DOHH2 (cell line): ENCODE data around the gene RHOD.
A peak's percentile ranks its signal among the peaks of the same experiment; 100 is the strongest.

Experiments
- H3F3A ChIP-seq: fragments of 200-600 bp; sonication (generic), shearing (Covaris generic); 2 replicates; pipeline ENCODE4 v1.6.0; 2016; ENCODE audit warnings: antibody characterized with exemption, mild to moderate bottlenecking; ENCODE audit not compliant: control insufficient read depth, insufficient read depth
- H3K27ac ChIP-seq: fragments of 200-600 bp; sonication (generic); 2 replicates; pipeline ENCODE4 v1.5.1; 2014; ENCODE audit warnings: low read depth, mild to moderate bottlenecking, low read length, moderate library complexity
- H3K27me3 ChIP-seq: fragments of 200-600 bp; sonication (generic); 2 replicates; pipeline ENCODE4 v1.6.1; 2014; ENCODE audit warnings: mild to moderate bottlenecking, low read length, mixed read lengths; ENCODE audit not compliant: control insufficient read depth
- H3K36me3 ChIP-seq: fragments of 200-600 bp; sonication (generic); 2 replicates; pipeline ENCODE4 v1.6.1; 2014; ENCODE audit warnings: mild to moderate bottlenecking, low read length, moderate library complexity, mixed read lengths; ENCODE audit not compliant: control insufficient read depth
- H3K4me1 ChIP-seq: fragments of 200-600 bp; sonication (generic); 2 replicates; pipeline ENCODE4 v1.6.1; 2014; ENCODE audit warnings: mild to moderate bottlenecking, low read length, mixed read lengths; ENCODE audit not compliant: control insufficient read depth
- H3K4me2 ChIP-seq: fragments of 200-600 bp; sonication (generic); 2 replicates; pipeline ENCODE4 v1.6.0; 2014; ENCODE audit warnings: mild to moderate bottlenecking, low read length, moderate library complexity
- H3K4me3 ChIP-seq: fragments of 200-600 bp; sonication (generic); 2 replicates; pipeline ENCODE4 v1.5.1; 2014; ENCODE audit warnings: mild to moderate bottlenecking, low read length, mixed read lengths
- H3K79me2 ChIP-seq: fragments of 200-600 bp; sonication (generic); 2 replicates; pipeline ENCODE4 v1.6.1; 2014; ENCODE audit warnings: mild to moderate bottlenecking, low read length, mixed read lengths; ENCODE audit not compliant: control insufficient read depth
- H3K9me2 ChIP-seq: fragments of 200-600 bp; sonication (generic); replicated peaks from 2 replicates; pipeline ENCODE4 v1.6.1; 2014; ENCODE audit warnings: mild to moderate bottlenecking, low read length, mixed read lengths; ENCODE audit not compliant: control insufficient read depth
- H3K9me3 ChIP-seq: fragments of 200-600 bp; sonication (generic); 2 replicates; pipeline ENCODE4 v1.6.1; 2014; ENCODE audit warnings: antibody characterized with exemption, low read length, mixed read lengths; ENCODE audit not compliant: control insufficient read depth, insufficient read depth
- H4K20me1 ChIP-seq: fragments of 200-600 bp; sonication (generic); 2 replicates; pipeline ENCODE4 v1.6.0; 2014; ENCODE audit warnings: low read depth, mild to moderate bottlenecking, antibody characterized with exemption, low read length, moderate library complexity; ENCODE audit not compliant: control insufficient read depth, insufficient read depth
- EZH2phosphoT487 ChIP-seq: fragments of 200-600 bp; sonication (generic); IDR thresholded peaks from 2 replicates; pipeline ENCODE4 v1.6.1; 2017; ENCODE audit warnings: borderline replicate concordance, mild to moderate bottlenecking, antibody characterized with exemption, low read length, moderate library complexity, mixed read lengths
- TF ChIP-seq, protein P1 (sequence below): fragments of 200-600 bp; sonication (generic); IDR thresholded peaks from one replicate; pipeline ENCODE4 v1.5.1; 2014; ENCODE audit warnings: antibody characterized with exemption, mild to moderate bottlenecking, low read depth, low read length; ENCODE audit not compliant: poor library complexity, severe bottlenecking

RHOD gene

DNA sequence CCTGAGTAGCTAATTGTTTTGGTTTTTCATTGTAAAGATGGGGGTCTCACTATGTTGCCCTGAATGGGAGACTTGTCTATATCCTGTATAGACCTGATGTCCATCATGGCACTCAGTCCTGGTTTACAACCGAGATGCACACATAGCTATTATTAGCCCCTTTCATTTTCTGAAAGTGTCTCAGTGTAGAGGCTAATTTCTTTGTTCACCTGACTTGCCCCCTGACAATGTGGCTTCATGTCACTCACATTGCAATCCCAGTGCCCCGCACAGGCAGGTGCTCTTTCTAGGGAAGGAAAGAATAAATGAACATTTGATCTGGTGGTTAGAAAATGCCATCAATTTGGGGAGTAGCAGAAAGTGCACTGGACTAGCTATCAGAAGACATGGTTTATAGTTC, 49.3 kb downstream of the RHOD start:
- H3K79me2 ChIP-seq = no peaks in the 10 kb centered on the region
- no peaks in the 10 kb centered on the region for H3F3A ChIP-seq
- no peak overlapping the region for H3K4me2 ChIP-seq
- no peaks in the 10 kb centered on the region for H3K27me3 ChIP-seq
- H3K9me2 ChIP-seq = no peaks in the 10 kb centered on the region
- TF ChIP-seq, protein P1, sequence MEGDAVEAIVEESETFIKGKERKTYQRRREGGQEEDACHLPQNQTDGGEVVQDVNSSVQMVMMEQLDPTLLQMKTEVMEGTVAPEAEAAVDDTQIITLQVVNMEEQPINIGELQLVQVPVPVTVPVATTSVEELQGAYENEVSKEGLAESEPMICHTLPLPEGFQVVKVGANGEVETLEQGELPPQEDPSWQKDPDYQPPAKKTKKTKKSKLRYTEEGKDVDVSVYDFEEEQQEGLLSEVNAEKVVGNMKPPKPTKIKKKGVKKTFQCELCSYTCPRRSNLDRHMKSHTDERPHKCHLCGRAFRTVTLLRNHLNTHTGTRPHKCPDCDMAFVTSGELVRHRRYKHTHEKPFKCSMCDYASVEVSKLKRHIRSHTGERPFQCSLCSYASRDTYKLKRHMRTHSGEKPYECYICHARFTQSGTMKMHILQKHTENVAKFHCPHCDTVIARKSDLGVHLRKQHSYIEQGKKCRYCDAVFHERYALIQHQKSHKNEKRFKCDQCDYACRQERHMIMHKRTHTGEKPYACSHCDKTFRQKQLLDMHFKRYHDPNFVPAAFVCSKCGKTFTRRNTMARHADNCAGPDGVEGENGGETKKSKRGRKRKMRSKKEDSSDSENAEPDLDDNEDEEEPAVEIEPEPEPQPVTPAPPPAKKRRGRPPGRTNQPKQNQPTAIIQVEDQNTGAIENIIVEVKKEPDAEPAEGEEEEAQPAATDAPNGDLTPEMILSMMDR = no peak
- TF ChIP-seq EZH2phosphoT487 = no peak
- no peak overlapping the region for H3K27ac ChIP-seq
- peaks cover 3% of the 10 kb centered on the region; the same call in 1 of the 2 replicates for H3K4me1 ChIP-seq
- no peak overlapping the region for H3K4me3 ChIP-seq
- no peaks in the 10 kb centered on the region for H3K36me3 ChIP-seq
- no peaks in the 10 kb centered on the region for H4K20me1 ChIP-seq
- H3K9me3 ChIP-seq = no peaks in the 10 kb centered on the region

DNA sequence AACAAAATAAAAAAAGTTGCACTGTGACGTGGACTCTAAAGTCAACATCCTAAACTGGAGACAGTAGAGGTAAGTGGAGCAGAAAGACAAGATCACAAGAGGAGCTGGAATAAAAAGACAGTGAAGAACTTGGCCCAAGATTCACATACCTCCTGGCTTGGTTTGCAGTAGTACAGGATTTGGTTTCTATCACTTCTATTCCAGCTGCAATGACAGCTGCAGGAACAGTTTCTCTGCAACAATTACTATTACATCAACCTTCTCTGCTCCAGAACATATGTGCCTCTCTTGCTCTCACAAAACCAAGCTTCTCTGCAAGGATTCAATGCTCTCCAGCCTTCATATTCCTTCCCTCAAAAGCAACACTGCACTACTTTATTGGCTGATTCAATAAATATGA, 54.6 kb downstream of the RHOD start:
- Histone ChIP-seq H3K27me3 (peaks cover 27% of the 10 kb centered on the region), H3K27ac (no peak overlapping the region), H3K36me3 (no peaks in the 10 kb centered on the region), H3K9me2 (no peaks in the 10 kb centered on the region), H3K79me2 (no peaks in the 10 kb centered on the region), H3K4me2 (no peak overlapping the region), H3K4me3 (no peak overlapping the region), H3K9me3 (no peaks in the 10 kb centered on the region), H3K4me1 (peaks cover 17% of the 10 kb centered on the region), H3F3A (peaks cover 5% of the 10 kb centered on the region), H4K20me1 (no peaks in the 10 kb centered on the region)
- TF ChIP-seq, protein P1 = no peak
- TF ChIP-seq EZH2phosphoT487 = no peak

DNA sequence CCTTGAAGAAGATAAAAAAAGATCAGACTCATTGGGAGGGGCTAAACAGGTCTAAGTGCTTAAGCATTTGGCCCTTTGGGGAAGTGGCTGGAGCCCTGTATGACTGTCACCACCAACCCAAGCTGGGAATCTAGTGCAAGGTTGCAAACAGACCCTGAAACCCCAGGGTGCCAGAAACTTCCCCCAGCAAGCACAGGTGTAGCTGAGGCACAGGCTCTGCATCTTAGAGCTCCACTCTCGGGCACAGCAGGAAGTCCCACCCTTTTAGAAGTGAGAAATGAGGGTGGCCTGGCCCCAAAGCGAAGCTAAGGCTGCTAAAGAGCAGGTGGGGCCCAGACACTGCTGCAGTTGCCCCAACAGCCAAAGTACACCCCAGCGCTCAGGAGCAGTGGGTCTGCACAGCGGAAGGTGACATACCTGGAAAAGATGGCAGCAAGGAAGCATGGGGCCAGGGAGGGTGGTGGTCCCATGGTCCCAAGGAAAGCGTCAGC, 56.6 kb downstream of the RHOD start:
- Histone ChIP-seq H4K20me1 (no peaks in the 10 kb centered on the region), H3K4me2 (peak overlapping the region; percentile 43), H3K27me3 (peaks cover 39% of the 10 kb centered on the region), H3K27ac (no peak overlapping the region), H3K9me3 (no peaks in the 10 kb centered on the region), H3K4me3 (no peak overlapping the region), H3K36me3 (no peaks in the 10 kb centered on the region), H3K9me2 (no peaks in the 10 kb centered on the region), H3F3A (peaks cover 14% of the 10 kb centered on the region), H3K4me1 (peaks cover 24% of the 10 kb centered on the region), H3K79me2 (no peaks in the 10 kb centered on the region)
- TF ChIP-seq, protein P1 = no peak
- no peak for TF ChIP-seq EZH2phosphoT487
